GM21717 (cell line): ENCODE results near the gene LIME1.
"Not testable (repeated sequence)": the region's sequence is repeated elsewhere in the genome, so short reads cannot be mapped to it uniquely, and the experiment has no call there.

Experiments
- ATAC-seq: cut with Tn5 transposase; IDR thresholded peaks from one replicate; pipeline ENCODE4 v1.9.1; 2021; ENCODE audit warnings: mild to moderate bottlenecking, moderate library complexity; ENCODE audit not compliant: unreplicated experiment

LIME1 gene

DNA sequence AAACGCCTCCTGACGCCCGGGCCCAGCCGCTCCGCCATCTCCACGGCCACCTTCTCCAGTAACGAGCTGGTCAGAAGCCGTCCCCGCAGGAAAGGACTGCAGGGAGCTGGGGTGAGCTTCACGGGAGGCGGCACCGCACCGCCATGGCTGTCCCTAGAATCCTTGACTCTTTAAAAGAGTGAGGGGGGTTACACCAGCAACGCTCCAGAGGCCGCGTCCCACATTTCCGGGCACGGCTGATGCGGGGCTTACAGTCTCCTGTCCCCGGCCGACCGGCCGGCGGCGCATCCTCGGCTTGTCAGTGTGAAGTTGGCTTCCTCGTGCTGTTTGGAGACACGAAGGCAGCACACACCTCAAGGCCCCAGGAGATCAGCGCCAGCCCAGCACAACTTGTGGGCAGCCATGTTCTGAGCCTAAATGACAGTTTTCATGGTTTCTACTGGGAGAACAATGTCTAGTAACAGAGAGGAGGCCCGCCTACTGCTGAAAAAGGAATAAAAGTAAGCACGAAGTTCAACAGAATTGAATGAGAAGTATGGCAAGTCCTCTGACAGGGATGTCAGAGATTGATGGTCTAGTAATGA is 33.5 kb downstream of the LIME1 start:
- no peak for ATAC-seq

DNA sequence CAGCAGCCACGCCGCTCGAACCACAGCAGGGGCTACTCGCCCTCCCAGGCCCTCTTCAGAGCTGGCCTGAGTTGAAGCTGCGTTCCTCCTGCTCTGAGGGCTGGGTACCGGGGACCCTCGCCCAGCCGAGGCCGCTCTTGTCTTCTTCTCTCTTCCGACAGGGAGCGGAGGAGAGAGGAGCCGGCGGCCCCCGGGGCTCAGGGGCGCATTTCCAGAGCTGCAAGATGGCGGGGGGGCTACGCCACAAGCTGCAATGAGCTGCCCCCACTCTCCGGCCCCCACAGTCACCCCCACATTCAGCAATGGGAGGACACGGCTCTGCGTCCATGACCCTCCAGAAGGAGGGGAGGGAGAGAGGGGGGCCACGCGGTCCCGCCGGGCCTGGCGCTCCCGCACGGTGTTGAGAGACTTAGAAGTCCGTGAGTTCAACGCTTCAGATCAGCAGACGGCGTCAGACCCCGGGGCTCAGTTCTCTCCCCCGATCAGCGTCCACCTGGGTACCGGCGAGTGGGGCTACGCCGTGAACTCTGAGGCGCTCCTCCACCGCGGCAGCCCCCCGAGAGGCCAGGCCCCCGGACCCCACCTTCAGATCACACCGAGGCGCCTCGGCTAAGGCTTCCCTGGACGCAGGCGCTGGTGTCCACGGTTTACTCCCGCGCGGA is 34.7 kb downstream of the LIME1 start:
- no peak for ATAC-seq

DNA sequence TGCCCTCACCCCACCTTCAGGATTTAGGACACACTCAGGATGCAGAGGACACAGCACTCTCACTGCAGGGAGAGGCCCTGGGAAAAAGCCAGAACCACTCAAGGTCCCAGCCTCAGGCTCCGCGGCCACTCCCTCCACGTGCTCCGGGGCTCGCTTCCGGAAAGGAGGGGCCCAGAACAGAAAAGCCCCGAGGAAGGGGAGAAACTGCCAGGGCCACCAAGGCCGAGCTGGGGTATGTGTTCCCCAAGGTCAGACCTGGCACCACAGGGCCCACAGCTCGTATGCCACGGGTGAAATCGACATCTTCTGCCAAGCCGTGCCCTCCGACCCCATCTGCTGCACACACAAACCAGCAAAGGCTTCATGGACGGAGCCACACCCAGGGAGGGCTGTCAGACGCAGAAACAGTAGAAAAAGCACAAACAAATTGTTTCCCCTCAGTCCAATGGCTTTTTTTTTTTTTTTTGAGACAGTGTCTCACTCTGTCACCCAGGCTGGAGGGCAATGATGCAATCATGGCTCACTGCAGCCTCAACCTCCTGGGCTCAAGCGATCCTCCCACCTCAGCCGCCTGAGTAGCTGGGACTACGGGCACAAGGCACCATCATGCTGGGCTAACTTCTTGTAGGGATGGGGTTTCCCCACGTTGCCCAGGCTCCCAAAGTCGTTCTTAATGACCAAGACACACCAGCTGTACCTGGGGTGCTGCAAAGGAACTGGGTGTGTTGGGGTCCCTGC is 36.5 kb downstream of the LIME1 start:
- ATAC-seq: no peak

DNA sequence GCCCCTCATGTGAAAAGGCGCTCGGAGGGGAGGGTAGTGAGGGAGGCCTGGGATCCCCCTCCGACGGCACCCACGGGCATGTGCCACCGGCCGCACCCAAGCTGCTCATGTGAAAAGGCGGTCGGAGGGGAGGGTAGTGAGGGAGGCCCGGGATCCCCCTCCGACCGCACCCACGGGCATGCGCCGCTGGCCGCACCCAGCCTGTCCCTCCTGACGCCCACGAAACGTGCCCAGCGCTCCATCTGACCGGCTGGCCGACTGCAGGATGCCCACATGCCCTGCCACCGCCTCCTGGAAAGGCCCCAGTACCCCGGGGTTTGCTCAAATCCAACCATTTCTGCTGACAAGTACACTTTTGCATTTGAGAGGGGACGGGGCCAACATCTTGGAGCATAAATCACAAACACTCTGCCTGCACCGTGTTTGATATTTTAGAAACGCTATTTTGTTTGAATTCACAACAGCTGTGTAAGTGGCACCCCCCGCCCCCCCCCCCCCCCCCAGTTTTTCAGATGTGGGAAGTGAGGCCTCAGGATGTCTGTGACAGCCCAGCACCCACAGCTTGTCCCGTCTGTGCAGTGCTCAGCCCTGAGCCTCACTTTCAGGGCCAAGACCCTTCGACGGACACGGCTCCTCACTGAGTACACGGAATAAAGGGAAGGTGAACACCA is 37.2 kb downstream of the LIME1 start:
- ATAC-seq: no peak

DNA sequence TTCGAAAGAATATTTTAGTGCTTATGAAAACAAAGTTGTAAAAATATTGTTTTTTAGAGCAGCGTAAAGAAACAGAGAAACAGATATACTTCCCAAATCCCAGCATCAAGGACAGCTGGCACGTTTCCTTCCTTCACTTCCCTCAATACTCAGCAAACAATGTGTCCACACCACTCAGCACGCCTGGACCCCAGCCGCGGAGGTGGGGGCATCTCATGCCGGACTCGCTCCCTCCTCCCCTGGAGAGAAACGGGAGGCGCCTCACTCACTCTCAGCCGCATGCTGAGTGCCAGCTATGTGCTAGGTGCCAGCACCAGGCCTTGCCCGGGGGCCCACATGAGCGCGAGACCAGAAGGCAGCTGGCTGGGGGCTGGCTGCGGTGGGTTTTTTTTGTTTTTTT is 37.8 kb downstream of the LIME1 start:
- ATAC-seq: no peak

DNA sequence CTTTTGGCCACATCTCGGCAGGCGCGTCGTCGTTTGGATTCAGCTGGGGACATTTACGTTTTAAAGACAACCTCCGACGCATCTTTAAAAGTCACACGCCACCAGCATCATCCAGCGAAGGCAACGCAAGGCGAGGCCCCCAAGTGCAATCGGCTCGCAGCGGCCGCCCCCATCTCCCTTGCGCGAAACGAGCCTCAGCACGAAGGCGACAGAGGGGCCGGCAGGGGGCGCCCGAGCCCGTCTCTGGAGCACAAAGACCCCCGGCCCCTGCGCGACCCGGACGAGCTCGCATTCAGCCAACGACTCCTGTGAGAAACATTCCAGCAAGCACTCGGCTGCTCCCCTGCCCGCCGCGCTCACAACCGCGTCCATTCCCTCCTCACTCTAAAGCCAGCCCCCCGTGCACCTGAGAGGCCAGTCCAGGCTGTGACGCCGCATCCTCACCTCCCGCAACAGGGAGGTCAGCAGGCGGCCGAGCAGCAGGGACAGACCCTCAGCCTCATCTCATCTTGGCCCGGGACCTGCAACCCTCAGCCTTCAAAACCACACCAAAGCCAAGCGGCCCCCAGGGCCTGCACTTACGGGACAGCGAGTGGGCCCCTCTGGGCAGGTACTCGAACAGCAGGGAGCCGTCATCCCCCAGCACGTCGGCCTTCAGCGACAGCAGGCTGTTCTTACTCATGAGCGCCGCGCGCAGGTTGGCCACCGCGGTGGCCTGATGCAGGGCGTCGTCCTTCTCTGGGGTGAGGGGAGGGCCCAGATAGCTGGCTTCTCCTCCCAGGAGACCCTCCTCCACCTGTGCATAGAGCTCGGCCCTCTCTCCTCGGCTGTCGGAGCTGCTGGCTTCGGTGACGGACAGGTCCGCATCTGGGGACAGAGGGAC is 38.9 kb downstream of the LIME1 start:
- ATAC-seq: no peak

DNA sequence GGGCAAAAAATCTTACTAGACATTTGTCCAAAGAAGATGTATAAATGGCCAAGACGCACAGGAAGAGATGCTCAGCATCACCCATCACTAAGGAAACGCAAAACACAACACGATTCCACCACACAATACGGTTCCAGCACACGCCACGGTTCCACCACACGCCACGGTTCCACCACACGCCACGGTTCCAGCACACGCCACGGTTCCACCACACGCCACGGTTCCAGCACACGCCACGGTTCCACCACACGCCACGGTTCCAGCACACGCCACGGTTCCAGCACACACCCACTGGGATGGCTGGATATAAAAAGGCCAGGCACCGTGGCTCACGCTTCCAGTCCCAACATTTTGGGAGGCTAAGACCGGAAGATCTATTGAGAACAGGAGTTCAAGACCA is 40.4 kb downstream of the LIME1 start:
- ATAC-seq: not testable (repeated sequence)

DNA sequence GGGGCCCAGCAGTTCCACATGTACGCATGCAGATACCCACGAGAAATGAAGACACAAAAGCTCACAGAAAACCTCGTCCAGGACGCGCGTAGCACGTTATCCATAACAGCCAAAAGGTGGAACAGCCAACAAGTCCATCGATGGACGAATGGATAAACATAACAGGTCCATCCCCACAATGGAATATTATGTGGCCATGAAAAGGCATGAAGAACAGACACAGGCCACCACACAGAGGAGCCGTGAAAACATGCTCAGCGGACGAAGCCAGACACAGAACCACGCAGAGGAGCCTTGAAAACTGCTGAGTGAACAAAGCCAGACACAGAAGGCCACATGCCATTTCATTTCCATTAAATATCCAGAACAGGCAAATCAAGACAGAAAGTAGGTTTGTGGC is 41.1 kb downstream of the LIME1 start:
- no peak for ATAC-seq

DNA sequence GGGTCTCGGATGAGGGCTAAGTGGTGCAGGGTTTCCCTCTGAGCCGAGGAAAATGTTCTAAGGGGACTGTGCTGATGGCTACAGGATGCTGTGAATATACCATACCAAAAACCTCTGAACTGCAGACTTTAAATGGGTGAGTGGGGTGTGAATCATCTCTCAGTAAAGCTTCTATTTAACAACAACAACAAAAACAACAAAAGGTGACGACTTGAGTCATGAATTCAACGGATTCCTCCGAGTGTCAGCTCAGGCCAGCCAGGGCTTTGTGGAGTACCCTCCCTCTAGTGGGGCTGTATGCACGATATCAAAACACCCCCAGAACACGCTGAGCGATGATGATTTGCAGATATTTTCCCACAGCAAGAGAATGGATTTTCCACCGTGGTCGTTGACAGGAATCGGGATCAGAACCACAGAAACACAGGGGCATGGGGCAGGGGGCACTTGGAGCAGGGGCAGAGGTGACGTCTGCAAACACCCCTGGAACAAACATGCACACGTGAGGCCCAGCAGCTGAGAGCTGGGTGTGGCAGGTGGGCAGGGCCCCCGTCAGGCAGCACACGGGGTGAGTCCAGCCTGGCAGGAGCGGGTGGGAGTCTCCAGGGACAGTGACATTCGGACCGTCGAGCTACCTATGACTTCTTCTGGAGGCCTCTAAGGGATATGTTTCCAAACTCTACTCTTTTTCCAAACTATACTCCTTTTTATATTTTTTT is 41.7 kb downstream of the LIME1 start:
- ATAC-seq: no peak

DNA sequence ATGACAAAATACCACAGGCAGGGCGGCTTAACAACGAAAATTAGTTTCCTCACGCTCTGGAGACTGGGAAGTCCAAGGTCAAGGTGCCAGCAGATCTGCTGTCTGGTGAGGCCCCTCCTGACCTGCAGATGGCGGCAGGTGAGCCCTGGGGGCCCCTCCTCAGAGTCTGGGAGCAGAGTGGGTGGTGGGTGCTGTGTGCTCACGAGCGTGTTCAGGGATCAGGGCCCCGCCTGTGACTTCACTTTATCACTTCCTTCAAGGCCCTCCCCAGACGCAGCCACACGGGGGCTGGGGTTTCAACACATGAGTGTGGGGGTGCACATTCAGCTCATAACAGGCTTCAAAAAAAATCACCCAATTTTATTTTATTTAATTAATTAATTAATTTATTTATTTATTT is 42.4 kb downstream of the LIME1 start:
- ATAC-seq: no peak

DNA sequence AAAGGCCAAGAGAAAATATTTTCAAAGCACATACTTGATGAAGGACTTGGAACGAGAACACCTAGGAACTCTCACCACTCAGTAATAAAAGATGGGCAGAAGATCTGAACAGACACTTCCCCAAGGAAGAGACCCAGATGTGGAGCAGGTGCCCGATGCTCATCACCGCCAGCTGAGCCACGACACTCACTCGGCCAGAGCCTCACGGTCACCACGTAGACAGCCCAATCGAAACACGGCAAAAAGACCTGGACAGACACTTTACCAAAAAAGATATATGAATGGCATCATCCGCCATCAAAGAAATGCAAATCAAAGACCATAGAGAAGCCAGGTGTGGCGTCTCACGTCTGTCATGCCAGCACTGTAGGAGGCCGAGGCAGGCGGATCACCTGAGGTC is 44.7 kb downstream of the LIME1 start:
- no peak for ATAC-seq

DNA sequence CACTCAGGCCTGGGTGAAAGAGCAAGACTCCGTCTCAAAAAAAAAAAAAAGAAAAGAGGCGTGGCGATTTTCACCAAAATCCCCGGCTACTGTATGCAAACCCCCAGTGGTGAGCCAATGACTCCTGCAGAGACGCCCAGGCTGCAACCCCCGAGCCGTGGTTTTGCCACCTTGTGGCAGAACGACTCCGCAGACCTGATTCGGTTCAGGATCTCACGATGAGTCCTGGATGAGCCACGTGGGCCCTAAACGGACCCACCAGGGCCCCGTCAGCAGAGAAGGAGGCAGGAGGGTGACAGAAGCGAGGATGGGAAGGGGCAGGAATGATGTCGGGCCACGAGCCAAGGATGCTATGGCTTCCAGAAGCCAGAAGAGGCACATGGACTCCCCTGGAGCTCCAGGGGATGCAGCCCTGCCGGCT is 45.6 kb downstream of the LIME1 start:
- no peak for ATAC-seq

DNA sequence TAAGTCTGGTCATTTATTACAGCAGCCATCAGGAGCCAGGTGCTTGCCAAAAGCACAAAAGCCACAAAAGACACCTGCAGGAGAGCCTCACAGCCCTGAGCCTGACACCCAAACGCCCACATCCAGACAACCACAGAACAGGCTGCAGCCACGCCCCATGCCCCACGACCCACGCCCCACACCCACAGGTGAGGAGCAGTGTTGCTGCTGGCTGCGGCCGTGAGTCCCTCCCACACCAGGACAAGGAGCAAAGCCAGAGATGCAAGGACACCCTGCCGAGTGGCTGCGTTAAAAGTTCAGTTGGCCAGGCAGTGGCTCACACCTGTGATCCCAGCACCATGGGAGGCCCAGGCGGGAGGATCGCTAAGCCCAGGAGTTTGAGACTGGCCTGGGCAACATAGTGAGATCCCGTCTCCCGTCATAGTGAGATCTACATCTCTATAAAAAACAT is 46.1 kb downstream of the LIME1 start:
- ATAC-seq: no peak

DNA sequence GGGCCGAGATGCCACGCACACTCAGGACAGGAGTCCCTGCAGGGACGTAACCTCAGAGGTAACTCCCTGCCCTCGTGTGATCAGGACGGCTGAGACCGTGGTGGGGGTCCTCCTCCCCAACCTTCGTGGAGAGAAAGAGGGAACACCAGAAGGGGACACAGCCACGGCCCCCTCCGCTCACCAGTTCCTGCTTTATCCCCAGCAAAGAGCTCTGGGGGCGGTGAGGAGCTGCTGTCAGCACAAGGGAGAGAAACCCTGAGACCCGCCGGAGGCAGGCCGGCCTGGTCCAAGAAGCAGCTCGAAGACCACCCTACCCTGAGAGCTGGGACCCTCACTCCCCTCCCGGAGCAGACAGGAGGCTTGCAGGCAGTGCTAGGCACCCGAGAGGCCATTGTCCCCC is 47.5 kb downstream of the LIME1 start:
- ATAC-seq: no peak

DNA sequence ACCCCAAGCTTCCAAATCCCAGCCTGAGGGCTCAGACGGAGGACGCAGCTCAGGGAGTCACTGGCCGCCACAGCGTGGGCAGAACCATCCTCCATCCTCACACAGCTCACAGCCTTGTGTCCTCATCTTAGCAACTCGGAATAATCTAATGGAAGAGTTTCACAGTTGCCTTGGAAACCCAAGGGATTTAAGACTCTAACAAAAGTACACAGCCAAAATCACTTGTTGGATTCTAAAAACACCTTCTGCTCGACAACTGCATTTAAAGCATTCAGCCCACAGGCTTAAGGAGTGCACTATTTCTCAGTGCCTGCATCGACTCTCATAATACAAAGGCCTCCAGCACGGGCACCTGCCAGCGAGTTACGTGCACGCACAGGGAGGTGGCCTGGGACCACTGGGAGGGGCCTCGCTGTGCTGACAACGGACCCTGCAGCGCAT is 49.2 kb downstream of the LIME1 start:
- no peak for ATAC-seq

DNA sequence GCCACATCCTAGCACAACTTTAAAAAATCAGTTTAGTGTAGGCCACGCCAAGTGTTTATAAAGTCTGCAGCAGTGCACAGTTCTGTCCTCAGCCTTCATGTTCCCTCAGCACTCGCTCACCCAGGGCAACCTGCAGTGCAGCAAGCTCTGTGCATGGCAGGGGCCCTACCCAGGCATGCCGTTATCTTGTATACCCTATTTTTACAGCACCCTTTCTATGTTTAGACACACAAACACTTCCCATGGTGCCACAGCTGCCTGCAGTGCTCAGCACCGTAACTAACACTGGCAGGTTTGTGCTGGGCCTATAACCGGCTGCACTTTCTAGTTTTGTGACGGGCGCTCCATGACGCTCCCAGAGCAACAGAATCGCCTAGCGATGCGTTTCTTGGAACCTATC is 50.8 kb downstream of the LIME1 start:
- no peak for ATAC-seq

DNA sequence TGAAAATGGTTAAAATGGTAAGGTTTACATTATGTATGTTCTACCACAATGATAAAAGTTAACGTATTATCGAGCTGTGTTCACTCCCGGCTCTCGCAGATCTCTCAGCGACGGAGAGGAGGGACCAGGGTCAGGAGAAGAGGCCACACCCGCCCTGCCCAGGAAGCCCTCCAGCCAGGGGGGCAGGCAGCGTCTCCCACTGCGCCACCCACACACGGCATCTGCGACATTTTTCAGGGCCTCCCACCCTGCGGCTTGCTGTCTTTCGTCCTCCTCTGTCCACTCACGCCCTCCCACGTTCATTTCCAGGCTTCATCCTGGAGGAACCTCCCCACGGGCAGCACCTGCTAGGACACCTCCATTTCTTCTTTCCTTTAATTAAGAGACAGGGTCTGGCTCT is 51.3 kb downstream of the LIME1 start:
- ATAC-seq: no peak
